K562 (cell line): Measurements from ENCODE around the gene CHN2. TPM values are rescaled to one million over a fixed set of nuclear protein-coding genes. Genes with fewer than 3 reads are reported as not detected.

Experiments used
- ATAC-seq: fragments of 200-7000 bp; cut with Tn5 transposase; 3 replicates; pipeline ENCODE4 v1.9.1; 2020; ENCODE audit warnings: moderate library complexity
- BruUV-seq: library from RNA; stranded (reverse); fragments of 400-500 nt; replicated peaks from 2 replicates; lab custom pipeline; 2021; lab: Mats Ljungman, UMichigan
- CTCF ChIA-PET: fragments of 300-600 bp; formaldehyde crosslinking; extraction: SDS; loops from one replicate; lab custom pipeline; 2021; ENCODE audit warnings: low intra/inter-chr PET ratio; lab: Yijun Ruan, JAX
- POLR2A ChIA-PET: fragments of 300-600, 350-650 bp; sonication (Branson Sonifier 250); formaldehyde crosslinking; extraction: SDS; loops from one replicate; lab custom pipeline; 2021; ENCODE audit warnings: antibody characterized with exemption, inconsistent platforms; lab: Yijun Ruan, JAX
- DNase-seq, 4 experiments: peaks; one replicate each; pipeline versions ENCODE4 v3.0.0 to v3.0.0-alpha.2; 2011 to 2018; ENCODE audit warnings: low spot score in 3 of 4, mixed read lengths in 3 of 4; ENCODE audit errors: extremely low read depth in 1 of 4
- FAIRE-seq: peaks from 2 replicates; lab custom pipeline; 2011; peaks lifted over from hg19 to GRCh38; lab: Jason Lieb, UNC
- H2AFZ ChIP-seq: 2 replicates; pipeline ENCODE4 v1.6.0; 2011; ENCODE audit warnings: low read depth, low read length, control low read depth, inconsistent platforms
- H3K27ac ChIP-seq: fragments of 200-600 bp; 3 replicates; pipeline ENCODE4 v1.8.0; 2011; ENCODE audit warnings: low read depth, mild to moderate bottlenecking, control low read depth, inconsistent platforms, low read length, moderate library complexity, mixed read lengths; ENCODE audit errors: extremely low read depth
- H3K27me3 ChIP-seq, 2 experiments: fragments of 300-600 bp in 1 of 2; 2 replicates in 1 of 2; 3 replicates in 1 of 2; pipeline versions ENCODE4 v1.6.0 to v1.8.0; 2011; ENCODE audit warnings: inconsistent platforms in 2 of 2, low read length in 2 of 2, mild to moderate bottlenecking in 1 of 2, mixed read lengths in 1 of 2, moderate library complexity in 1 of 2; ENCODE audit not compliant: control insufficient read depth in 2 of 2, insufficient read depth in 2 of 2
- H3K36me3 ChIP-seq: fragments of 300-600 bp; 3 replicates; pipeline ENCODE4 v1.8.0; 2011; ENCODE audit warnings: mild to moderate bottlenecking, low read length, inconsistent platforms; ENCODE audit not compliant: control insufficient read depth, insufficient read depth
- H3K4me1 ChIP-seq, 2 experiments: fragments of 200-600 bp in 1 of 2; replicated peaks in 1 of 2; 2 replicates in 1 of 2; 3 replicates in 1 of 2; pipeline versions ENCODE4 v1.5.1 to v1.8.0; 2011; ENCODE audit warnings: inconsistent platforms in 2 of 2, low read length in 2 of 2, mild to moderate bottlenecking in 1 of 2, mixed read lengths in 1 of 2, moderate library complexity in 1 of 2; ENCODE audit not compliant: control insufficient read depth in 2 of 2, insufficient read depth in 2 of 2
- H3K4me2 ChIP-seq: 2 replicates; pipeline ENCODE4 v1.6.1; 2011; ENCODE audit warnings: low read length, control low read depth, inconsistent platforms, mixed read lengths; ENCODE audit not compliant: insufficient read depth
- H3K4me3 ChIP-seq: fragments of 200-600 bp; sonication (generic), shearing (Covaris generic); 2 replicates; pipeline ENCODE4 v1.5.1; 2016; ENCODE audit warnings: control low read depth, inconsistent platforms
- H3K79me2 ChIP-seq: fragments of 200-600 bp; 3 replicates; pipeline ENCODE4 v1.8.0; 2011; ENCODE audit warnings: low read length, inconsistent platforms; ENCODE audit not compliant: control insufficient read depth, insufficient read depth
- H3K9ac ChIP-seq, 2 experiments: 2 replicates each; pipeline versions ENCODE4 v1.6.0 to v1.6.1; 2011; ENCODE audit warnings: low read depth in 2 of 2, low read length in 2 of 2, control low read depth in 1 of 2, inconsistent platforms in 1 of 2, mild to moderate bottlenecking in 1 of 2, mixed read lengths in 1 of 2; ENCODE audit not compliant: insufficient read depth in 1 of 2
- H3K9me1 ChIP-seq: one replicate; pipeline ENCODE4 v1.6.0; 2011; ENCODE audit warnings: inconsistent platforms, mild to moderate bottlenecking, low read length, moderate library complexity; ENCODE audit not compliant: control insufficient read depth, insufficient read depth
- H3K9me3 ChIP-seq: replicated peaks from 2 replicates; pipeline ENCODE4 v1.5.1; 2011; ENCODE audit warnings: low read depth, low read length, inconsistent platforms; ENCODE audit not compliant: control insufficient read depth, insufficient read depth
- H4K20me1 ChIP-seq: replicated peaks from 2 replicates; pipeline ENCODE4 v1.6.1; 2011; ENCODE audit warnings: low read length, inconsistent platforms, mixed read lengths; ENCODE audit not compliant: control insufficient read depth, insufficient read depth
- C11orf30 ChIP-seq: fragments of 450-650 bp; IDR thresholded peaks from 2 replicates; pipeline ENCODE4 v1.6.1; 2016; ENCODE audit warnings: low read depth, mild to moderate bottlenecking
- CHCHD3 ChIP-seq: fragments of 250-450 bp; sonication (Bioruptor Pico); IDR thresholded peaks from 2 replicates; pipeline ENCODE4 v2.1.2; 2022; ENCODE audit warnings: mild to moderate bottlenecking
- CHD2 ChIP-seq: IDR thresholded peaks from 2 replicates; pipeline ENCODE4 v1.6.1; 2011; ENCODE audit warnings: low read depth, low read length
- E2F8 ChIP-seq: fragments of 450-650 bp; IDR thresholded peaks from 2 replicates; pipeline ENCODE4 v1.7.1; 2018; ENCODE audit warnings: mild to moderate bottlenecking, low read depth; ENCODE audit not compliant: partially characterized antibody
- ELF1 ChIP-seq: fragments of 200-800 bp; sonication (Bioruptor generic); IDR thresholded peaks from 2 replicates; pipeline ENCODE4 v1.6.1; 2016; ENCODE audit warnings: missing genetic modification characterization, missing compliant biosample characterization
- HDAC6 ChIP-seq: IDR thresholded peaks from 2 replicates; pipeline ENCODE4 v1.6.1; 2012; ENCODE audit warnings: low read depth, mild to moderate bottlenecking, control low read depth, inconsistent platforms, low read length, moderate library complexity
- RBM15 ChIP-seq: fragments of 200-400 bp; formaldehyde crosslinking; IDR thresholded peaks from 2 replicates; pipeline ENCODE4 v1.6.1; 2018; ENCODE audit warnings: mild to moderate bottlenecking, low read length, moderate library complexity; ENCODE audit not compliant: insufficient read depth
- SETDB1 ChIP-seq: IDR thresholded peaks from one replicate; pipeline ENCODE4 v1.6.1; 2012; ENCODE audit warnings: low read length, control low read depth, inconsistent platforms
- SP1 ChIP-seq: sonication (generic); formaldehyde crosslinking; IDR thresholded peaks from 2 replicates; pipeline ENCODE4 v1.8.1; 2022; ENCODE audit warnings: mild to moderate bottlenecking, missing genetic modification reagents
- TAF1 ChIP-seq: IDR thresholded peaks from 2 replicates; pipeline ENCODE4 v1.6.1; 2011; ENCODE audit warnings: mild to moderate bottlenecking, low read length, moderate library complexity; ENCODE audit not compliant: insufficient read depth, control insufficient read depth, severe bottlenecking; ENCODE audit errors: extremely low read depth
- TAF9B ChIP-seq: fragments of 450-650 bp; IDR thresholded peaks from 2 replicates; pipeline ENCODE4 v1.6.1; 2018; ENCODE audit warnings: mild to moderate bottlenecking; ENCODE audit not compliant: partially characterized antibody
- XRCC3 ChIP-seq: fragments of 450-650 bp; IDR thresholded peaks from 2 replicates; pipeline ENCODE4 v1.6.1; 2017; ENCODE audit warnings: mild to moderate bottlenecking, moderate library complexity
- ZNF121 ChIP-seq: sonication (generic); formaldehyde crosslinking; conservative IDR thresholded peaks from 2 replicates; pipeline ENCODE4 v1.8.0; 2022; ENCODE audit warnings: missing genetic modification reagents
- ZNF140 ChIP-seq: fragments of 250-450 bp; sonication (Bioruptor Pico); IDR thresholded peaks from 2 replicates; pipeline ENCODE4 v1.8.0; 2021; ENCODE audit warnings: moderate library complexity, mild to moderate bottlenecking, inconsistent platforms
- ZNF511 ChIP-seq: sonication (generic); formaldehyde crosslinking; IDR thresholded peaks from 2 replicates; pipeline ENCODE4 v1.8.0; 2022; ENCODE audit warnings: mild to moderate bottlenecking, missing genetic modification reagents
- ZNF644 ChIP-seq: fragments of 200-800 bp; sonication (Bioruptor generic); IDR thresholded peaks from 2 replicates; pipeline ENCODE4 v1.6.1; 2016; ENCODE audit warnings: low read depth, missing genetic modification characterization, missing compliant biosample characterization
- WGBS: fragments of 100-300 bp; shearing (Covaris generic); methylation state at CpG from one replicate; pipeline ENCODE4 v1.1.6; 2016; ENCODE audit warnings: low coverage, mixed read lengths; ENCODE audit not compliant: insufficient coverage; ENCODE audit errors: missing lambda C conversion rate; 5-methylcytosine and 5-hydroxymethylcytosine counted together
- in situ Hi-C: fragments of 300-500 bp; cut with MboI; formaldehyde crosslinking; loops from 4 replicates; pipeline ENCODE4 v1.15.0; 2018; ENCODE audit warnings: inconsistent platforms, mixed read lengths
- intact Hi-C: fragments of 100-400 bp; cut with micrococcal nuclease; formaldehyde crosslinking; loops from 2 replicates; pipeline ENCODE4 v1.14.2; 2022
- polyA plus RNA-seq, 8 experiments: library from polyadenylated mRNA; depleted of rRNA in 4 of 8; stranded (reverse) in 5 of 8; unstranded in 3 of 8; fragments of >200 nt; fragmentation: Nextera tagmentation in 2 of 8; fragmentation: Illumina TruSeq in 1 of 8; extraction: Ambion mirVana in 2 of 8; extraction: Trizol in 1 of 8; gene quantifications; 2 replicates each; pipeline versions ENCODE4 v1.2.1 to v1.2.3, GENCODE V29; 2011 to 2014; ENCODE audit warnings: inconsistent platforms in 1 of 8, missing spikeins in 1 of 8
- total RNA-seq, 7 experiments: library from RNA; depleted of rRNA in 6 of 7; stranded (reverse); fragments of >200 nt in 6 of 7; fragmentation: Illumina TruSeq in 2 of 7; extraction: Trizol in 2 of 7; gene quantifications; 2 replicates each; pipeline versions ENCODE4 v1.2.1 to v1.2.3, GENCODE V29; 2011 to 2021; ENCODE audit warnings: low replicate concordance in 1 of 7
- TF ChIP-seq, protein P1 (sequence below): sonication (generic); IDR thresholded peaks from 2 replicates; pipeline ENCODE4 v1.6.1; 2016

CHN2 gene
- total and polyA plus RNA-seq, 9 of the 15 experiments (the other 6 are each of a cell fraction or from before 2014, with no cell fraction given): 0.12 to 2.1 (median 0.31) TPM; not detected in 1

DNA sequence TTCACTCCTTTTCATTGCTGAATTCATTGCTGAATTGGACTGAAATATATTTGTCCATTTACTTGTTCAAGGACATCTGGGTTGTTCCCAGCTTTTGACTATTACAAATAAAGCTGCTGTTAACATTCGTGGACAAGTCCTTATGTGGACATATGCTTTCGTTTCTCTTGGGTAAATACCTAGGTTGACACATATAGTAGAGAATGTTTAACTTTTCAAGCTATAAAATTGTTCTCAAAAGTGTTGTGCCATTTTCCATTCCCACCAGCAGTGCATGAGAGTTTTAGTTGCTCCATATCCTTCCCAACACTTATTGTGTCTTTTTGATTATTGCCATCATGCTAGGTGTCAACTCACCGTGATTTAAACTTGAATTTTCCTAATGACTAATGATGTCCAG, 30.7 kb upstream of the CHN2 start:
- H3K9ac ChIP-seq: no peak overlapping the region
- intact Hi-C loops: no loop called here
- in situ Hi-C loops: no loop called here
- no peaks in the 10 kb centered on the region for H4K20me1 ChIP-seq
- H3K4me2 ChIP-seq: no peak overlapping the region
- DNase-seq (no peak), FAIRE-seq (no peak), ATAC-seq (no peak)
- no peak overlapping the region for H2AFZ ChIP-seq
- no peaks in the 10 kb centered on the region for H3K79me2 ChIP-seq
- no peak overlapping the region for H3K4me3 ChIP-seq
- no peak overlapping the region for H3K27ac ChIP-seq
- no peak for TF ChIP-seq SETDB1
- TF ChIP-seq ZNF140 (CRISPR knock-in tag): no peak
- TF ChIP-seq HDAC6: no peak
- no peak for TF ChIP-seq CHD2
- no peak for TF ChIP-seq ZNF644 (tag)
- TF ChIP-seq E2F8: no peak
- TF ChIP-seq C11orf30: no peak
- no peak for TF ChIP-seq XRCC3
- no peak for TF ChIP-seq ELF1 (tag)
- no peak for TF ChIP-seq RBM15
- TF ChIP-seq TAF1: no peak
- no peak for TF ChIP-seq SP1 (CRISPR knock-in tag)
- no peak for TF ChIP-seq ZNF121 (CRISPR knock-in tag)
- TF ChIP-seq ZNF511 (CRISPR knock-in tag): no peak
- TF ChIP-seq TAF9B: no peak
- TF ChIP-seq, protein P1, sequence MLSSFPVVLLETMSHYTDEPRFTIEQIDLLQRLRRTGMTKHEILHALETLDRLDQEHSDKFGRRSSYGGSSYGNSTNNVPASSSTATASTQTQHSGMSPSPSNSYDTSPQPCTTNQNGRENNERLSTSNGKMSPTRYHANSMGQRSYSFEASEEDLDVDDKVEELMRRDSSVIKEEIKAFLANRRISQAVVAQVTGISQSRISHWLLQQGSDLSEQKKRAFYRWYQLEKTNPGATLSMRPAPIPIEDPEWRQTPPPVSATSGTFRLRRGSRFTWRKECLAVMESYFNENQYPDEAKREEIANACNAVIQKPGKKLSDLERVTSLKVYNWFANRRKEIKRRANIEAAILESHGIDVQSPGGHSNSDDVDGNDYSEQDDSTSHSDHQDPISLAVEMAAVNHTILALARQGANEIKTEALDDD: no peak
- no peak for TF ChIP-seq CHCHD3 (CRISPR knock-in tag)
- ChIA-PET CTCF (no interaction called here), POLR2A (no interaction called here)
- WGBS: 2% methylated on average over 3 of the region's 3 CpGs
- H3K9me1 ChIP-seq: no peaks in the 10 kb centered on the region
- no peaks in the 10 kb centered on the region for H3K9me3 ChIP-seq
- no peaks in the 10 kb centered on the region for H3K36me3 ChIP-seq
- no peaks in the 10 kb centered on the region for H3K27me3 ChIP-seq
- BruUV-seq: no TSS peak
- H3K4me1 ChIP-seq: no peaks in the 10 kb centered on the region
